CD14-positive monocyte (primary cell): ENCODE measurements around the gene NUP50. TPM values are rescaled to one million over a fixed set of nuclear protein-coding genes. Genes with fewer than 3 reads are reported as not detected.

Experiments used
- DNase-seq, 3 donors: peaks; one replicate each; pipeline ENCODE4 v3.0.0-alpha.2; 2011 to 2022
- H2AFZ ChIP-seq: 2 replicates; pipeline ENCODE4 v1.6.0; 2012; ENCODE audit warnings: mild to moderate bottlenecking, low read depth, low read length, inconsistent platforms; ENCODE audit not compliant: insufficient read depth, poor library complexity, severe bottlenecking
- H3K27ac ChIP-seq, 2 donors: 1 replicate in 1 of 2; 2 replicates in 1 of 2; pipeline ENCODE4 v1.5.1; 2012 to 2013; ENCODE audit warnings: low read length in 2 of 2, control low read depth in 1 of 2, inconsistent platforms in 1 of 2, low read depth in 1 of 2, mild to moderate bottlenecking in 1 of 2
- H3K27me3 ChIP-seq, 2 donors: one replicate each; pipeline versions ENCODE4 v1.6.0 to v1.6.1; 2011 to 2013; ENCODE audit warnings: low read length in 2 of 2; ENCODE audit not compliant: control insufficient read depth in 2 of 2, insufficient read depth in 2 of 2
- H3K36me3 ChIP-seq, 2 donors: replicated peaks in 1 of 2; 1 replicate in 1 of 2; 2 replicates in 1 of 2; pipeline versions ENCODE4 v1.5.1 to v1.6.1; 2012 to 2013; ENCODE audit warnings: low read length in 2 of 2, control low read depth in 1 of 2, inconsistent platforms in 1 of 2, mild to moderate bottlenecking in 1 of 2; ENCODE audit not compliant: insufficient read depth in 2 of 2, control insufficient read depth in 1 of 2
- H3K4me1 ChIP-seq, 2 donors: 1 replicate in 1 of 2; 2 replicates in 1 of 2; pipeline versions ENCODE4 v1.5.1 to v1.6.1; 2012 to 2013; ENCODE audit warnings: low read length in 2 of 2, control low read depth in 1 of 2, inconsistent platforms in 1 of 2, mild to moderate bottlenecking in 1 of 2, moderate library complexity in 1 of 2; ENCODE audit not compliant: insufficient read depth in 2 of 2, control insufficient read depth in 1 of 2
- H3K4me2 ChIP-seq: replicated peaks from 2 replicates; pipeline ENCODE3; 2012; ENCODE audit warnings: low read length, moderate library complexity, mild to moderate bottlenecking; ENCODE audit not compliant: poor library complexity, severe bottlenecking; ENCODE audit errors: extremely low read depth
- H3K4me3 ChIP-seq, 3 experiments: fragments of 200-600 bp in 1 of 3; sonication (generic) in 1 of 3; replicated peaks in 1 of 3; 1 replicate in 2 of 3; 2 replicates in 1 of 3; pipeline ENCODE4 v1.5.1; 2011 to 2013; ENCODE audit warnings: low read length in 3 of 3, mild to moderate bottlenecking in 3 of 3, control low read depth in 2 of 3, low read depth in 2 of 3, inconsistent platforms in 1 of 3, moderate library complexity in 1 of 3
- H3K79me2 ChIP-seq: 2 replicates; pipeline ENCODE4 v1.6.0; 2012; ENCODE audit warnings: mild to moderate bottlenecking, control low read depth, inconsistent platforms, low read length, moderate library complexity; ENCODE audit not compliant: insufficient read depth
- H3K9ac ChIP-seq: 2 replicates; pipeline ENCODE4 v1.6.0; 2017; ENCODE audit warnings: low read length, mild to moderate bottlenecking; ENCODE audit not compliant: insufficient read depth, poor library complexity, severe bottlenecking
- H3K9me3 ChIP-seq, 2 donors: replicated peaks in 1 of 2; 1 replicate in 1 of 2; 2 replicates in 1 of 2; pipeline versions ENCODE4 v1.5.1 to v1.6.1; 2012 to 2013; ENCODE audit warnings: low read length in 2 of 2, control low read depth in 1 of 2; ENCODE audit not compliant: control insufficient read depth in 1 of 2, insufficient read depth in 1 of 2
- H4K20me1 ChIP-seq: 2 replicates; pipeline ENCODE4 v1.6.0; 2012; ENCODE audit warnings: mild to moderate bottlenecking, low read length, control low read depth, moderate library complexity; ENCODE audit not compliant: insufficient read depth
- H3K27ac Mint-ChIP-seq, 7 donors: one replicate each; pipeline ENCODE4 v1.8.0; 2020; ENCODE audit warnings: mild to moderate bottlenecking in 7 of 7, mixed read lengths in 7 of 7, moderate library complexity in 6 of 7, inconsistent platforms in 2 of 7
- H3K27me3 Mint-ChIP-seq, 3 donors: one replicate each; pipeline ENCODE4 v1.8.0; 2021 to 2022; ENCODE audit warnings: low read depth in 3 of 3, mild to moderate bottlenecking in 3 of 3, mixed read lengths in 3 of 3, moderate library complexity in 3 of 3, inconsistent platforms in 1 of 3
- H3K36me3 Mint-ChIP-seq, 2 donors: one replicate each; pipeline ENCODE4 v1.8.0; 2020; ENCODE audit warnings: mixed read lengths in 2 of 2, inconsistent platforms in 1 of 2, mild to moderate bottlenecking in 1 of 2
- H3K4me1 Mint-ChIP-seq: one replicate; pipeline ENCODE4 v1.8.0; 2020; ENCODE audit warnings: mild to moderate bottlenecking, mixed read lengths
- H3K4me3 Mint-ChIP-seq, 2 donors: one replicate each; pipeline ENCODE4 v1.8.0; 2020; ENCODE audit warnings: mild to moderate bottlenecking in 2 of 2, mixed read lengths in 2 of 2, moderate library complexity in 1 of 2
- H3K9me3 Mint-ChIP-seq, 7 donors: one replicate each; pipeline ENCODE4 v1.8.0; 2020 to 2022; ENCODE audit warnings: mixed read lengths in 7 of 7, mild to moderate bottlenecking in 6 of 7, moderate library complexity in 6 of 7, inconsistent platforms in 2 of 7
- CTCF ChIP-seq: fragments of 200-600 bp; IDR thresholded peaks from one replicate; pipeline ENCODE4 v1.8.0; 2022; ENCODE audit warnings: antibody characterized with exemption, mild to moderate bottlenecking
- WGBS: methylation state at CpG from one replicate; pipeline ENCODE4 v1.1.5; 2013; ENCODE audit warnings: missing lambda C conversion rate; ENCODE audit not compliant: insufficient coverage; 5-methylcytosine and 5-hydroxymethylcytosine counted together
- intact Hi-C, 2 donors: fragments of 100-400 bp; cut with micrococcal nuclease; formaldehyde crosslinking; loops; one replicate each; pipeline versions ENCODE4 v1.15.0 to v1.15.1; 2023
- polyA plus RNA-seq, 3 donors: library from polyadenylated mRNA; depleted of rRNA in 1 of 3; unstranded in 2 of 3; stranded (reverse) in 1 of 3; fragments of 300-500 nt in 2 of 3; fragments of >200 nt in 1 of 3; fragmentation: Illumina TruSeq in 2 of 3; gene quantifications; 1 replicate in 2 of 3; 2 replicates in 1 of 3; pipeline ENCODE4 v1.2.3, GENCODE V29; 2012 to 2021

NUP50 gene
- polyA plus RNA-seq, 3 donors = 23.4 to 28.4 (median 26.9) TPM

- H3K27ac Mint-ChIP-seq = no peak overlapping the region
- H3K9me3 ChIP-seq = no peaks in the 10 kb centered on the region
- 100% methylated on average over 9 of the region's 15 CpGs for WGBS
These were observed 21.3 kb upstream of the NUP50 start for GRCh38 chr22:45142376-45142775.

DNA sequence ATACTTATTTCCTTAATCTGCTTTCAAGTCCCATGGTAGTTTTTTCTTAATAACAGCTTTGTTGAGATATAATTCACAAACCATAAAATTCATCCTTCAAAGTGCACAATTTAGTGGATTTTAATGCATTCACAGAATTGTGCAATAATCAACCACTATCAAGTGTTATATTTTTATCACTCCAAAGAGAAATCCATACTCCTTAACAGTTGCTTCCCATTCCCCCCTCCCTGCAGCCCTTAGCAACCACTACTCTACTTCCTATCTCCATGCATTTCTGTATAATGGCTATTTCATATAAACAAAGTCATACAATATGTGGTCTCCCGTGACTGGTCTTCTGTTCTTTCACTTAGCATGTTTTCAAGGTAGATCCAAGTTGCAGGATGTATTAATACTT lies 18.8 kb upstream of the NUP50 start:
- peaks cover 37 to 44% of the 10 kb centered on the region in 2 donors for H3K36me3 Mint-ChIP-seq
- H3K9ac ChIP-seq = no peak overlapping the region
- no peaks in the 10 kb centered on the region for H3K9me3 ChIP-seq
- H3K27me3 Mint-ChIP-seq = peaks cover 0 to 2% (median 2%) of the 10 kb centered on the region in 3 donors
- H4K20me1 ChIP-seq = no peaks in the 10 kb centered on the region
- no peak overlapping the region for H3K4me3 ChIP-seq
- H3K4me2 ChIP-seq = no peak overlapping the region
- peaks cover 21 to 34% of the 10 kb centered on the region in 2 donors for H3K36me3 ChIP-seq
- TF ChIP-seq CTCF = no peak
- H3K4me1 Mint-ChIP-seq = no peaks in the 10 kb centered on the region
- DNase-seq = no peak
- WGBS = no CpG with 5 or more reads among the region's 1 CpG
- no peaks in the 10 kb centered on the region for H3K4me1 ChIP-seq
- H2AFZ ChIP-seq = no peak overlapping the region
- H3K4me3 Mint-ChIP-seq = no peak overlapping the region
- no peaks in the 10 kb centered on the region for H3K27me3 ChIP-seq
- no peak overlapping the region for H3K27ac ChIP-seq
- intact Hi-C loops = no loop called here
- no peak overlapping the region for H3K27ac Mint-ChIP-seq
- H3K9me3 Mint-ChIP-seq = peaks cover 0 to 6% (median 2%) of the 10 kb centered on the region in 7 donors
- H3K79me2 ChIP-seq = no peaks in the 10 kb centered on the region

More at GRCh38 chr22:45142376-45142775, 21.3 kb upstream of the NUP50 start:
- Mint-ChIP-seq H3K9me3 (peaks cover 0 to 6% (median 2%) of the 10 kb centered on the region in 7 donors), H3K4me3 (no peak overlapping the region), H3K4me1 (no peaks in the 10 kb centered on the region), H3K36me3 (peaks cover 38 to 43% of the 10 kb centered on the region in 2 donors), H3K27me3 (peaks cover 0 to 2% (median 0%) of the 10 kb centered on the region in 3 donors)
- peaks cover 5 to 23% of the 10 kb centered on the region in 2 donors for H3K36me3 ChIP-seq
- intact Hi-C loops = no loop called here
- H3K4me3 ChIP-seq = no peak overlapping the region
- no peaks in the 10 kb centered on the region for H4K20me1 ChIP-seq
- H3K79me2 ChIP-seq = no peaks in the 10 kb centered on the region
- H3K9ac ChIP-seq = no peak overlapping the region
- no peak for TF ChIP-seq CTCF
- no peak overlapping the region for H3K27ac ChIP-seq
- no peaks in the 10 kb centered on the region for H3K27me3 ChIP-seq
- H3K4me1 ChIP-seq = no peaks in the 10 kb centered on the region
- H3K4me2 ChIP-seq = no peak overlapping the region
- DNase-seq = no peak
- H2AFZ ChIP-seq = no peak overlapping the region
